ENCODE results near the gene RBM38. TPM values are rescaled to one million over a fixed set of nuclear protein-coding genes. Genes with fewer than 3 reads are reported as not detected.
A peak's percentile ranks its signal among the peaks of the same experiment; 100 is the strongest.

The RBM38 gene
- total RNA-seq, 1 experiment from 2014 or later: 14.6 TPM

DNA sequence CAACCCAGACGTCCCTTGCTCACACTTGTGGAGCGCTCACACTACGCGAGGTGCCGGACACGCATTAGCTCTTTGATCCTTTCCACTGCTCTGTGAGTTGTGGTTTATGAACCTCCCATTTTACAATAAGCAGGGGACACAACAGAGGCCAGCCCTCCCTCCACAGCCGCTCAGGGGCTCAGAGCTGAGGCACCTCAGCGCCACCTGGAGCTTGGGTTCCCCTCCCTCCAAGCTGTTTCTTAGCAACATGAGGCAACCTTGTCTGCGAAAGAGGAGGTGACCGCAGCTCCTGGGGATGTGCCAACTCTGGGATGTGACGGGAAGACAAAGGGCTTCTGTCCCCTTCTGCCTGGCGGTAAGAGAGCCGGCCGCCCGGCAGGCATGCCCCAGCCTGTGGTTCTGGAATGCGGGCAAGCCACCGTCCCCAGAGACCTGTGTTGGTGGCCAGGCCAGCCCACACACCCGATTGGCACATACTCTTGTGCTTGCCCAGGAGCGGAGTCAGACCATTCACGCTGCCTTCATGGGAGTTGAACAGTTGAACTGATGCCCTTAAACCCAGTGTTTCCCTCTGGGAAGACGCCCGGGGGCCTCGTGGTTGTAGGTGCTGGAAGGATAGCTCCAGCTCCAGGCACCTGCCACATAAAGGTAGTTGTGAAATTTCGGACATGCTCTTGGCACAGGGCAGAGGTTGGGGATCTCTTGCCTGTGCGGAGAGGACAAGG is 44.5 kb downstream of the RBM38 start:
- peak; percentile 80 for DNase-seq (ENCODE audit: low read depth)

DNA sequence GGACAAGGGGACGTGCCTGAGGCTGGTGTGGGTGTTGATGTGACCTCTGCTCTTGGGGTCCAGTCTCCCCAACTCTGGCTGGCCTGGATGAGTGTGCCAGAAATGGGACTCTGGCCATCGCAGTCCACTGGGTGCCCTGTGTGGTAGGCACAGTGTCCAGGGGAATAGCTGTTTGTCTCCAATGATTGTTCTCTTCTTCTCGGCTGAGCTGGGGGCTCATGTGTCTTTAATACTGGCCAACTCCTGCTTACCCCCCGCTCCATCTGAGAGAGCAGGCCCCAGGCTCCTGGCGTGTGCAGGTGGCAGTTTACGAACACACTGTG is 45.0 kb downstream of the RBM38 start:
- no peak for DNase-seq (ENCODE audit: low read depth)

- DNase-seq (ENCODE audit: low read depth): no peak
Measured at GRCh38 chr20:57437267-57437666, 46.1 kb downstream of the RBM38 start.

- DNase-seq (ENCODE audit: low read depth): no peak
Measured at GRCh38 chr20:57437672-57438330, 46.6 kb downstream of the RBM38 start.

GRCh38 chr20:57438552-57438951 is 47.4 kb downstream of the RBM38 start:
- DNase-seq (ENCODE audit: low read depth): no peak

- DNase-seq (ENCODE audit: low read depth): peak; percentile 20
Measured at GRCh38 chr20:57439432-57439831, 48.2 kb downstream of the RBM38 start.

DNA sequence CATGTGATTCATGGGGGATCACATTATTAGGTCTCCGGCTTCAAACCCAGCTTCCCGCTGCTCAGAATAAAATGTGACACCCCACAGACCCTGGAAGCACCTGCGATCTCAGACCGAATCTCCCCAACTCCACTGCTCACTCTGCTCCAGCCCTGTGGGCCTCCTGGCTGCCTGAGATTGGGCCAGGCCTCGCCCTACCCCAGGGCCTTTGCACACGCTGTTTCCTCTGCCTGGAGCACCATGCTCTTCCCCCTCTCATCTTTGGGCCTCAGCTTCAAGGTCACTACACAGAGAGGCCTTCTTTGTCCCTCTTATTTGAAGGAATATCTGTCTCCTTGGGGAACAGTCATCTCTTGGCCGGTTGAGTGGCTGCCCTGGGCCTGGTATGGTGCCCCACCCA is 48.8 kb downstream of the RBM38 start:
- DNase-seq (ENCODE audit: low read depth): no peak

- DNase-seq (ENCODE audit: low read depth): no peak
Measured at GRCh38 chr20:57440678-57441509, 49.7 kb downstream of the RBM38 start.

DNA sequence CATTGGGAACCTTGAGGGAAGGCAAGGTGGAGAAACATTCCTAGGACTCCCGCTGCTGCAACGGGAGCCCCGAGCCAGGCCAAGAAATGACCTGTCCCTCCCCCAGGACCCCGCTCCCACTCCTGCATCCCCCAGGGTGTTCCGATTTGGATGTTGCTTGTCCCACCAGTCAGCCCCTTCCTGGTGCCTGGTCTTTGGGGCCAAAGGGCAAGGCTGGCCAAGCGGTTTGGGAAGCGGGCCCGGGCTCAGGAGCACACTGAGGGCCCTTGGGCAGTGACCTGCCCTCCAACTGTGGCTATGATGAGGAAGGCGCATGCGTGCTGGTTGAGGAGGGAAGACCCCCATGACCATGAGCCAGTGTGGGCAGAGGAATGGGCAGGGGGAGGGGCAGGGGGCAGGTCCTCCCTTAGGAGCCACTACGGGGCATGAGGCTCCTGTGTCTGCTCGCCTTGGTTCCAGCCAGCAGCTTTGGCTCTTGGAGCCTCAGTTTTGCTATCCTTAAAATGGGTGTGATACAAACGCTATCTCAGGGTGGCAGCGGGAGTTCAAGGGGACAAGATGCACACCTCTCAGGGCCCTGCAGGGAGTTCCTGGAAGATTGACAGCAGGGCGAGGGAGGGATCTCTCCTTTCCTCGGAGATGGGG is 50.4 kb downstream of the RBM38 start:
- DNase-seq (ENCODE audit: low read depth): no peak

DNA sequence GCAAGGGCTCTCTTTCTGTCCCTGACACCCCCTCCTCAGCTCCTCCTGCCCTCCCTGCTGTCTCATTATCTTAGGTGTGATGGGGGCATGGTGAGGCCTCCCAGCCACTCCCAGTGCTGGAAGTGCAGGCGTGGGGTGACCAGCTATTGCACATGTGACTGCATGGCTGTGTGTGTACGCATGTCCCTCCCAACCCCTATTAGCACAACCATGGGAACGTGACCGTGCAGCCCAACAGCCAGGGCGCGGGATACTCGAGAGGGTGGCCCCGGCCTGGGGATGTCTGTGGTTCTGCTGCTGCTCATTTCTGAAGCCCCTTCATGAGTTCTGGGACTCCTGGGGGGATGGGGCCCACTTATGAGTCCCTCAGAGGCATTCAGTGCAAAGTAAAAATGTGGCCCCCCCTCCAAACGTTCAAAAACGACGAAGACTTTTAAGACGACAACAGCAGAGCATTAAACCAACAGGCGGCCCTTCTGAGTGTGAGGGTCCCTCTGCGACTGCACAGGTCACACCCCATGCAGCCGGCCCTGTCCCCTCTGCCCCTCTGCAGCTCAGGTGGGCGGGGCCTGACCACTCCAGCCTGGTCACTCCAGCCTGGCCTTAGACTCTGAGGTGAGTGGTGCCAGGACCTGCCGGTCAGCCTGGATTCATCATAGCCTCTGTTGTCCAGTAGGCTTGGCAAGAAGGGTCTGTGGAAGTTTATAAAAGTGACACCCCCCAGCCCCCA is 51.1 kb downstream of the RBM38 start:
- DNase-seq (ENCODE audit: low read depth): no peak

DNA sequence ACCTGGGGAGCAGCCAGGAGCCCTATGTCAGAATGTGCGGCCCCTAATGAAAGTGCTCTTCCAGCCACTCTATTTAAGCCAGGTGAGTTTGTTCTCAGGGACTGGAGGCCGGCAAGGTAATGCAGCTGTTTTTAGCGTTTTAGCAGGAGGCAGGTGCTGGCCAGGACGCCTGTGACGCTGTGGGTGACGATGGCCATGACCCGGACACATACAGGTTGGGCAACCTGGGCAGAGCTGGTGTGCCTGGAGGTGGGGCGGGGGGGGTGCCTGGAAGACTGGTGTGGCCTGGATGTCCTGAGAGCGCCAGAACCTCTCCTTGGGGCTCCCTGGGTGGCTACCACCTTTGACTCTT is 51.7 kb downstream of the RBM38 start:
- no peak for DNase-seq (ENCODE audit: low read depth)

GRCh38 chr20:57443349-57444265 is 52.4 kb downstream of the RBM38 start:
- no peak for DNase-seq (ENCODE audit: low read depth)

DNA sequence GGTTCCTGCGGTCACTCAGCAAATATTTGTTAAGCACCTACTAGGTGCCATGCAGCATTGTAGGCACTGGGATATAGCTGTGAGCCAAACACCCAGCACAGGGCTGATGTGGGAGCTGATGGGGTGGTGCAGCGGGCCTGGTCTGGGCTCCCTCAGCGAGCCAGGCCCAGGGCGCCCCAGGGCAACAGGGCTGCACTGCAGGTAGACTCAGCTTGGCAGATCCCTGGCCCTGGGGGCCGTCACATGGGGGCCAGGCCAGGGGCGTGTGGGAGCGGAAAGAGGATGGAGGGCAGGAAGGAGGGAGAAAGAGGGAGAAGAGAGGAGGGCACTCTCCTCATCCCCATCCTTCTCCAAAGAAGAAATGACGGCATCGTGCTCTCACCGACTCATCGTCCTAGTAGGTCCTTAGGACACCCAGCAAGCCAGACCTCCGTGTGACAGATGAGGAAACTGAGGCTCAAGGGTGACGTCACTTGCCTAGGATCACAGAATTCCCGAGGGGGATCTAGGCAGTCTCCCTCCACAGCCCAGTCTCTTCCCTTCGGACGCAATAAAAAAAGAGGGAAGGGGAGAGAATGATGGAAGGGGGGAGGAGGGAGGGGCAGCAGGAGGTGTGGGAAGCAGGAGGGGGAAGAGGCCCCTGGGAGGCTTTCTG is 53.3 kb downstream of the RBM38 start:
- DNase-seq (ENCODE audit: low read depth): no peak

- DNase-seq (ENCODE audit: low read depth): peak; percentile 54
Measured at GRCh38 chr20:57445298-57445697, 54.1 kb downstream of the RBM38 start.

- no peak for DNase-seq (ENCODE audit: low read depth)
Measured at GRCh38 chr20:57445774-57446173, 54.6 kb downstream of the RBM38 start.

- no peak for DNase-seq (ENCODE audit: low read depth)
Measured at GRCh38 chr20:57448764-57449354, 57.7 kb downstream of the RBM38 start.

DNA sequence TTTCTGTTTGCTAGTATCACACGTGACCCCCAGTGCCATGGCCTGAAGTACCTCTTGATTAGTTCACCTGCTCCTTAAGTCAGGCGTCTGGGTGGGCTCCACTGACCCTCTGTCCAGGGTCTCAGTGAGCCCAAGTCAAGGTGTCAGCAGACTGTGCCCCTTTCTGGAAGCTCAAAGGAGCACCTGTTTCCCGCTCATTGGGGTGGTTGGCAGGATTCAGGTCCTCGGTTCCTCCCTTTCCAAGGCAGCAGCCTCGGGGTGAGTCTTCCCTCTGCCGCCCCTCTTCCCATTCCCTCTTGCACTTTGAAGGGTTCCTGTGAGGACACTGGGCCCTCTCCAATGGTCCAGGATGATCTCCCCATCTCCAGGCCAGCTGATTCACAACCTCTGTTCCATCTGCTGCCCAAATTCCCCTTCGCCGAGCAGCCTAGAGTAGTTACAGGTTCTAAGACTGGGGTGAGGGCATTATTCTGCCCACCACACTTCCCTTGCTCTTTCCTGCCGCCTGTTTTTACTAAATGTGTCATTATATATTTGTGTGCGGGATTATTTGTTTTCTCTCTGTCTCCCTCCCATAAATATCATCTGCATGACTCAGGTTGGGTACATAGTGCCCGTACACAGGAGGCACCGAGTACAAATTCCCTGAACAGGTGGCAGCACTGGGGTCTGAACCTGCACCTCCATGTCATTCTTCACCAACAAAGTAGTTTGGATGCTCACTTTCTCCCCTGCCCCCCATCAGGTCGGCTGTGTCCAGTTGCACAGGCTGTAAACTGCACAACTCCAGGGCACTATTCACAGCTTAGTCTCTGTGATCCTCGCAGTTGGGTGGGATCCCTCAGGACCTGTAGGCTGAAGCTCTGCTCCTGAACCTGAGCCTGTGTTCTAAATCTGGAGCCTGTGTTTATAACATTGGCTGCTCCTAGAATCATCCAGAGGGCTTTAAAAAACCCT is 58.5 kb downstream of the RBM38 start:
- DNase-seq (ENCODE audit: low read depth): no peak

- peak; percentile 58 for DNase-seq (ENCODE audit: low read depth)
Measured at GRCh38 chr20:57450419-57450818, 59.2 kb downstream of the RBM38 start.

- no peak for DNase-seq (ENCODE audit: low read depth)
Measured at GRCh38 chr20:57450931-57451330, 59.7 kb downstream of the RBM38 start.

Measured in Daoy (cell line).